ENCODE data around the gene CNOT1.
"Not testable (repeated sequence)": the region's sequence is repeated elsewhere in the genome, so short reads cannot be mapped to it uniquely, and the experiment has no call there.

Gene CNOT1

GRCh38 chr16:58577141-58577540 lies 52.5 kb downstream of the CNOT1 start:
- DNase-seq = no peak

- no peak for DNase-seq
Measured at GRCh38 chr16:58574895-58575294, 54.7 kb downstream of the CNOT1 start.

GRCh38 chr16:58565697-58566096 lies 63.9 kb downstream of the CNOT1 start:
- DNase-seq = not testable (repeated sequence)

- no peak for DNase-seq
Measured at GRCh38 chr16:58563775-58564174, 65.9 kb downstream of the CNOT1 start.

GRCh38 chr16:58563235-58563634 lies 66.4 kb downstream of the CNOT1 start:
- no peak for DNase-seq

GRCh38 chr16:58556678-58557077 lies 72.9 kb downstream of the CNOT1 start:
- DNase-seq = no peak

GRCh38 chr16:58551496-58551895 lies 78.1 kb downstream of the CNOT1 start:
- DNase-seq = no peak

- no peak for DNase-seq
Measured at GRCh38 chr16:58548378-58548777, 81.2 kb downstream of the CNOT1 start.

- DNase-seq = no peak
Measured at GRCh38 chr16:58543685-58544084, 85.9 kb downstream of the CNOT1 start.

- DNase-seq = no peak
Measured at GRCh38 chr16:58542291-58542690, 87.3 kb downstream of the CNOT1 start.

- no peak for DNase-seq
Measured at GRCh38 chr16:58541711-58542110, 87.9 kb downstream of the CNOT1 start.

GRCh38 chr16:58537124-58537906 lies 92.3 kb downstream of the CNOT1 start:
- no peak for DNase-seq

- no peak for DNase-seq
Measured at GRCh38 chr16:58536278-58536677, 93.3 kb downstream of the CNOT1 start.

- no peak for DNase-seq
Measured at GRCh38 chr16:58535100-58535499, 94.5 kb downstream of the CNOT1 start.

GRCh38 chr16:58533751-58534470 lies 95.7 kb downstream of the CNOT1 start:
- DNase-seq = no peak

- no peak for DNase-seq
Measured at GRCh38 chr16:58532414-58532813, 97.2 kb downstream of the CNOT1 start.

- no peak for DNase-seq
Measured at GRCh38 chr16:58530179-58530578, 99.4 kb downstream of the CNOT1 start.

GRCh38 chr16:58519707-58520106 lies 109.9 kb downstream of the CNOT1 start:
- DNase-seq = no peak

- DNase-seq = no peak
Measured at GRCh38 chr16:58518980-58519368, 110.7 kb downstream of the CNOT1 start.

GRCh38 chr16:58518083-58518979 lies 111.3 kb downstream of the CNOT1 start:
- DNase-seq = no peak

- no peak for DNase-seq
Measured at GRCh38 chr16:58516768-58517107, 112.9 kb downstream of the CNOT1 start.

GRCh38 chr16:58515871-58516767 lies 113.5 kb downstream of the CNOT1 start:
- DNase-seq = peak; percentile 23 to 36

Measured in activated CD4-positive, alpha-beta T cell treated with anti-CD3 and anti-CD28 coated beads, Interleukin-2, amount 50 U/mL, for 4 hours (primary cell).